NCI-H748 treated with DMSO at 0.1 percent for 48 hours (cell line): ENCODE results near the gene UBE2I.
A peak's percentile ranks its signal among the peaks of the same experiment; 100 is the strongest.
"Not testable (repeated sequence)": the region's sequence is repeated elsewhere in the genome, so short reads cannot be mapped to it uniquely, and the experiment has no call there.

Source experiments
- DNase-seq: peaks from one replicate; lab custom pipeline; 2025; lab: John Stamatoyannopoulos, UW

The UBE2I gene

GRCh38 chr16:1308977-1309885 lies at the start of gene UBE2I:
UBE2I (plus strand) TSS chr16:1309636; CDS start chr16:1314031, 4,395 bp downstream.
- DNase-seq: peak; percentile 75

DNA sequence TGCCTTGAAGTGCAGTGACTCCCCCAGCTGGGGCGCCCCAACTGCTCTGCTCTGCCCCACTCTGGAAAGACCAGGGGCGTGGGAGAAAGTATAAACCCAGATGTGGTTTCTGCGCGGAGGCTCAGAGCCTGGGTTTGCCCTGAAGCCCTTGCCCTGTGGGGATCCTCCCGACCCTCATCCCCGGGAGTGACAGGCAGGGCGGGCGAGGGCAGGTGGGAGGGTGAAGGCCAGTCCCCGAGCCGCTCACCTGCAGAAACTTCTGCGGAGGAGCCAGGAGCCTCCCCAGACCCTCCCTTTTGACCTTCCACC lies 49.7 kb upstream of the UBE2I start:
- DNase-seq: no peak

- no peak for DNase-seq
Measured at GRCh38 chr16:1260101-1260680, 49.2 kb upstream of the UBE2I start.

DNA sequence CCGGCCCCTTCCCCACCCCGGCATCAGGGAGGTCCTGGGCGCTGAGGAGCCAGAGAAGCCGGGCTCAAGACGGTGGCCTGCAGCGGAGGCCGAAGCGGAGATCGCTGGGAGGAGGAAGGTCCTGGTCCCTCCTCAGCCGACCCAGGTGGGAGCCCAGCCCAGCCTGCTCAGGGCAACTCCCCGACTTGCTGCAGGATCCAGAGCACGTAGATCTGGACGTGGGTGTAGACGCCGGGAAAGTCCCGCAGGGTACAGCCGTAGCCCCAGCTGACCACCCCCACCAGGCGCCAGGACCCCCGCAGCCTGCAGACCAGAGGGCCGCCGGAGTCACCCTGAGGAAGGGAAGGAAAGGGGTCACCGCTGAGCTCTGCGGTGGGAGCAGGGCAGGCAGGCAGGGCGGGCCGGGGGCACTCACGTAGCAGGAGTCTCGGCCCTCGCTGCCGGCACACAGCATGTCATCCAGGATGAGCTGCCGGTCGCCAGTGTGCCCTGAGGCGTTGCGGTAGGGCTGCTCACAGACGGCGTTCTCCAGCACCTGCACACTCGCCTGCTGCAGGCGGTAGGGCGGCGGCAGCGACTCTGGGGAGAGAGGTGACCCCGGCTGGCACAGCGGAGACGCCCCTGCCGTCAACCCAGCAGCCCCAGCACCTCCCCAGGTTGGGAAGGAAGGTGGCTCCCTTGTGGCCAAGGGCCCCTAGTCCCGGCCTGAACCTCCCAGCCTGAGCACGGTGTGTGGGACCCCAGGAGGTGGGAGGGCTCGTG lies 48.1 kb upstream of the UBE2I start:
- no peak for DNase-seq

DNA sequence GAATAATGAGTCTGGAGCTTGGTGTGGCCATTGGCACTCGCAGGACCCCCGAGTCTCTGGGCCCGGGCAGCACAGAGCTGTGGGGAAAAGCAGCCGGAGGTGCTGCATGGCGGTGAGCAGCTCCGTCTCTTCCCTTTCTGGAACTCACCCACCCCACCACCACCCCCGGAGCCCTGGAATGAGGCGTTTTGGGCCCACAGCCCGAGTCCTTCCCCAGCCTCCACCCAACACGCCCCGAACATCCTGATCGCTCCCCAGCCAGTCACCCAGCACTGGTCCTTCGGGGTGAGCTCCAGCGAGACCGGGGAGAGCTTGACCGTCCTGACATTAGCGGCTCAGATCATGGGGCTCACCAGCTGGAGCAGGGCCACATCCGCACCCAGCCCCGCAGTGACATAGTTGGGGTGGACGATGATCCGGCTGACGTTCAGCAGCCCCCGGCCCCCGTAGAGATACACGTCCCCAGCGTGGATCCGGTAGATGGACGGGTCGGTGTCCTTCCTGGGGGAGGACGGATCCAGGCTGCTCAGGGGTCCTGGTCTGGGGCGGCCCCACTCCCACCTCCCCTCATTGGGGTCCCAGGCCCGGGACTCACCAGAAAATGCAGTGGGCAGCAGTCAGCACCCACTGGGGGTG lies 47.1 kb upstream of the UBE2I start:
- no peak for DNase-seq

GRCh38 chr16:1262846-1263221 lies 46.6 kb upstream of the UBE2I start:
- DNase-seq: no peak

GRCh38 chr16:1263591-1264344 lies 45.7 kb upstream of the UBE2I start:
- no peak for DNase-seq

DNA sequence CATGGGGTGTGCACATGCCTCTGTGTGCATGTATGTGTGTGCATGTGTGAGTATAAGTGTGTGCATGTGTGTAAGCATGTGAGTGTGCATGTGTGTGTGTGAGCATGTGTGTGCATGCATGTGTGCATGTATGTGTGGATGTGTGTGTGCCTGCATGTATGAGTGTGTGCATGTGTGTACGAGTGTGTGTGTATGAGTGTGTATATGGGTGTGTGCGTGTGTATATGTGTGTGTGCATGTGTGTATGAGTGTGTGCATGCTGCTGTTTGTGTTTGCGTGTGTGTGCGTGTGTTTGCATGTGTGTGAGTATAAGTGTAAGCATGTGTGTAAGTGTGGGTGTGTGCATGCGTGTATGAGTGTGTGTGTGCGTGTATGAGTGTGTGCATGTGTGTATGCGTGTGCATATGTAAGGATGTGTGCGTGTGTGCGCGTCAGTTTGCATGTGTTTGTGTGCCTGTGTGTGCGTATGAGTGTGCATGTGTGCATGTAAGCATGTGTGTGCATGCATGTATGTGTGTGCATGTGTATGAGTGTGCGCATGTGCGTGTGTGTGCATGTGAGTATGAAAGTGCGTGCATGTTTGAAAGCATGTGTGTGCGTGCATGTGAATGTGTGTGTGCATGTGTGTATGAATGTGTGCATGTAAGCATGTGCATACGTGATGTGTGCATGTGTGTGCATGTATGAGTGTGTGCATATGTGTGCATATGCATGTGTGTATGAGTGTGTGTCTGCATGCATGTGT lies 44.9 kb upstream of the UBE2I start:
- no peak for DNase-seq

- DNase-seq: no peak
Measured at GRCh38 chr16:1265090-1265630, 44.3 kb upstream of the UBE2I start.

- DNase-seq: no peak
Measured at GRCh38 chr16:1265826-1266225, 43.6 kb upstream of the UBE2I start.

DNA sequence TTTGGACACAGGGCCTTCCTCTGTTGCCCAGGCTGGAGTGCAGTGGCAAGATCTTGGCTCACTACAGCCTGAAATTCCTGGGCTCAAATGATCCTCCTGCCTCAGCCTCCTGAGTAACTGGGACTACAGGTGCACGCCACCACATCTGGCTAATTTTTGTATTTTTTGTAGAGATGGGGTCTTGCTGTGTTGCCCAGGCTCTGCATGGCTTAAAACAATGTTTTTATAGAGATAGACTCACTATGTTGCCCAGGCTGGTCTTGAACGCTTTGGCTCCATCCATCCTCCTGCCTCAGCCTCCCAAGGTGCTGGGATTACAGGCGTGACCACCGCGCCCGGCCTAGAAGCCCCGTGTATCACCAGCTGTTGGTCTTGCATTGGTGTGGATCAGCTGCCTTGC lies 40.0 kb upstream of the UBE2I start:
- not testable (repeated sequence) for DNase-seq

DNA sequence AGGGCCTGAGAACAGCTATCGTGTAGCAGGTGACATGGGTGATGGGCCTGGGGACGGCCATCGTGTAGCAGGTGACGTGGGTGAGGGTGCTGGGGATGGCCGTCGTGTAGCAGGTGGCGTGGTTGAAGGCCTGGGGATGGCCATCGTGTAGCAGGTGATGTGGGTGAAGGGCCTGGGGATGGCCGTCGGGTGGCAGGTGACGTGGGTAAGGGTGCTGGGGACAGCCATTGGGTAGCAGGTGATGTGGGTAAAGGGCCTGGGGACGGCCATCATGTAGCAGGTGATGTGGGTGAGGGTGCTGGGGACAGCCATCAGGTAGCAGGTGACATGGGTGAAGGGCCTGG lies 38.1 kb upstream of the UBE2I start:
- DNase-seq: no peak

- peak; percentile 74 for DNase-seq
Measured at GRCh38 chr16:1271724-1272413, 37.6 kb upstream of the UBE2I start.

GRCh38 chr16:1272453-1273198 lies 36.8 kb upstream of the UBE2I start:
- DNase-seq: no peak

DNA sequence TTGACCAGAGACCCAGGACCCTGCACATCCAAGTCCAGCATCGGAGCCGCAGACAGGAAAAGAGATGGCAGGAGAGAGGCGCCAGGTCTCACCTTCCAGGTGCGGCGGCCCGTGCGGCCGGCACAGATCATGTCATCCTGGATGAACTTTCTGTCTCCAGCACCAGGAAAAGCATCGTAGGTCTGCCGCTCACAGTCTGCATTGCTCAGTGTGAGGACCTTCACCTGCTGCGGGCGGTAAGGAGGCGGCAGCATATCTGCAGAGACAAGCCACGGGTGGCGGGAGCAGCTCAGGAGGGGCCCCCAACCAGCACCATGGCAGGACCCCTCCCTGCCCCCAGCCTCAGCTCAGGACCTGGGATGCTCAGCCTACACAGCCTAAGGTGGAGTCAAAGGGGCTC lies 35.6 kb upstream of the UBE2I start:
- DNase-seq: no peak

DNA sequence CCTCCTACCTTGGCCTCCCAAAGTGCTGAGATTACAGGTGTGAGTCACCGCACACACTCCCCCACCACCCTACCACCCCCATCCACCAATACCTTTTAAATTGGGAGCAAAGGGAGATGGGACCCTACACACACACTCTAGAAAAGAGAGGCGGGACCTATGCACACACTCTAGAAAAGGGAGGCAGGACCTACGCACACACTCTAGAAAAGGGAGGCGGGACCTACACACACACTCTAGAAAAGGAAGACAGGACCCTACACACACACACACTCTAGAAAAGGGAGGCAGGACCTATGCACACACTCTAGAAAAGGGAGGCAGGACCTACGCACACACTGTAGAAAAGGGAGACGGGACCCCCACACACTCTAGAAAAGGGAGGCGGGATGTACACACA lies 34.7 kb upstream of the UBE2I start:
- DNase-seq: no peak

GRCh38 chr16:1275791-1276579 lies 33.5 kb upstream of the UBE2I start:
- DNase-seq: no peak

DNA sequence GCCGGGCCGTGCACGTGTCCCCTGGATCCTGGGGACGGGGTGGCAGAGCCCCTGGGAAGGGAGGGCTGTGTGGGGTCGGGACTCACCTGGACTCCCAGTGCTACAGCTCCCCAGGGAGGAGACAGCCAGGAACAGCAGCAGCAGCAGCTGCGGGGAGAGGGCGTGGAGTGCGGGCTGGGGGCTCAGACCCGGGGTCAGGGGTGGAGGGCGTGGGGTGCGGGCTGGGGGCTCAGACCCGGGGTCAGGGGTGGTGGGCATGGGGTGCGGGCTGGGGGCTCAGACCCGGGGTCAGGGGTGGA lies 32.9 kb upstream of the UBE2I start:
- no peak for DNase-seq

GRCh38 chr16:1277151-1277598 lies 32.3 kb upstream of the UBE2I start:
- no peak for DNase-seq
